K562 (cell line): ENCODE measurements around the gene ALKBH7. TPM values are rescaled to one million over a fixed set of nuclear protein-coding genes. Genes with fewer than 3 reads are reported as not detected.
A peak's percentile ranks its signal among the peaks of the same experiment; 100 is the strongest.

Source experiments
- ATAC-seq: fragments of 200-7000 bp; cut with Tn5 transposase; 3 replicates; pipeline ENCODE4 v1.9.1; 2020; ENCODE audit warnings: moderate library complexity
- BruUV-seq: library from RNA; stranded (reverse); fragments of 400-500 nt; replicated peaks from 2 replicates; lab custom pipeline; 2021; lab: Mats Ljungman, UMichigan
- CTCF ChIA-PET: fragments of 300-600 bp; formaldehyde crosslinking; extraction: SDS; loops from one replicate; lab custom pipeline; 2021; ENCODE audit warnings: low intra/inter-chr PET ratio; lab: Yijun Ruan, JAX
- POLR2A ChIA-PET: fragments of 300-600, 350-650 bp; sonication (Branson Sonifier 250); formaldehyde crosslinking; extraction: SDS; loops from one replicate; lab custom pipeline; 2021; ENCODE audit warnings: antibody characterized with exemption, inconsistent platforms; lab: Yijun Ruan, JAX
- DNase-seq, 4 experiments: peaks; one replicate each; pipeline versions ENCODE4 v3.0.0 to v3.0.0-alpha.2; 2011 to 2018; ENCODE audit warnings: low spot score in 3 of 4, mixed read lengths in 3 of 4; ENCODE audit errors: extremely low read depth in 1 of 4
- FAIRE-seq: peaks from 2 replicates; lab custom pipeline; 2011; peaks lifted over from hg19 to GRCh38; lab: Jason Lieb, UNC
- H2AFZ ChIP-seq: 2 replicates; pipeline ENCODE4 v1.6.0; 2011; ENCODE audit warnings: low read depth, low read length, control low read depth, inconsistent platforms
- H3K27ac ChIP-seq: fragments of 200-600 bp; 3 replicates; pipeline ENCODE4 v1.8.0; 2011; ENCODE audit warnings: low read depth, mild to moderate bottlenecking, control low read depth, inconsistent platforms, low read length, moderate library complexity, mixed read lengths; ENCODE audit errors: extremely low read depth
- H3K27me3 ChIP-seq, 2 experiments: fragments of 300-600 bp in 1 of 2; 2 replicates in 1 of 2; 3 replicates in 1 of 2; pipeline versions ENCODE4 v1.6.0 to v1.8.0; 2011; ENCODE audit warnings: inconsistent platforms in 2 of 2, low read length in 2 of 2, mild to moderate bottlenecking in 1 of 2, mixed read lengths in 1 of 2, moderate library complexity in 1 of 2; ENCODE audit not compliant: control insufficient read depth in 2 of 2, insufficient read depth in 2 of 2
- H3K36me3 ChIP-seq: fragments of 300-600 bp; 3 replicates; pipeline ENCODE4 v1.8.0; 2011; ENCODE audit warnings: mild to moderate bottlenecking, low read length, inconsistent platforms; ENCODE audit not compliant: control insufficient read depth, insufficient read depth
- H3K4me1 ChIP-seq, 2 experiments: fragments of 200-600 bp in 1 of 2; replicated peaks in 1 of 2; 2 replicates in 1 of 2; 3 replicates in 1 of 2; pipeline versions ENCODE4 v1.5.1 to v1.8.0; 2011; ENCODE audit warnings: inconsistent platforms in 2 of 2, low read length in 2 of 2, mild to moderate bottlenecking in 1 of 2, mixed read lengths in 1 of 2, moderate library complexity in 1 of 2; ENCODE audit not compliant: control insufficient read depth in 2 of 2, insufficient read depth in 2 of 2
- H3K4me2 ChIP-seq: 2 replicates; pipeline ENCODE4 v1.6.1; 2011; ENCODE audit warnings: low read length, control low read depth, inconsistent platforms, mixed read lengths; ENCODE audit not compliant: insufficient read depth
- H3K4me3 ChIP-seq: fragments of 200-600 bp; sonication (generic), shearing (Covaris generic); 2 replicates; pipeline ENCODE4 v1.5.1; 2016; ENCODE audit warnings: control low read depth, inconsistent platforms
- H3K79me2 ChIP-seq: fragments of 200-600 bp; 3 replicates; pipeline ENCODE4 v1.8.0; 2011; ENCODE audit warnings: low read length, inconsistent platforms; ENCODE audit not compliant: control insufficient read depth, insufficient read depth
- H3K9ac ChIP-seq, 2 experiments: 2 replicates each; pipeline versions ENCODE4 v1.6.0 to v1.6.1; 2011; ENCODE audit warnings: low read depth in 2 of 2, low read length in 2 of 2, control low read depth in 1 of 2, inconsistent platforms in 1 of 2, mild to moderate bottlenecking in 1 of 2, mixed read lengths in 1 of 2; ENCODE audit not compliant: insufficient read depth in 1 of 2
- H3K9me1 ChIP-seq: one replicate; pipeline ENCODE4 v1.6.0; 2011; ENCODE audit warnings: inconsistent platforms, mild to moderate bottlenecking, low read length, moderate library complexity; ENCODE audit not compliant: control insufficient read depth, insufficient read depth
- H3K9me3 ChIP-seq: replicated peaks from 2 replicates; pipeline ENCODE4 v1.5.1; 2011; ENCODE audit warnings: low read depth, low read length, inconsistent platforms; ENCODE audit not compliant: control insufficient read depth, insufficient read depth
- H4K20me1 ChIP-seq: replicated peaks from 2 replicates; pipeline ENCODE4 v1.6.1; 2011; ENCODE audit warnings: low read length, inconsistent platforms, mixed read lengths; ENCODE audit not compliant: control insufficient read depth, insufficient read depth
- CCNT2 ChIP-seq: IDR thresholded peaks from 2 replicates; pipeline ENCODE4 v1.6.1; 2011; ENCODE audit warnings: borderline replicate concordance, low read depth, mild to moderate bottlenecking, moderate library complexity, mixed read lengths, low read length; ENCODE audit not compliant: insufficient read length; ENCODE audit errors: extremely low read depth
- CHD4 ChIP-seq: fragments of 200-600 bp; sonication (generic); IDR thresholded peaks from 3 replicates; pipeline ENCODE4 v1.6.1; 2012; ENCODE audit warnings: low read depth, mild to moderate bottlenecking, mixed read lengths, low read length, inconsistent platforms; ENCODE audit not compliant: insufficient read depth, insufficient replicate concordance, poor library complexity, severe bottlenecking
- MAZ ChIP-seq, 2 experiments: fragments of 450-650 bp in 1 of 2; sonication (generic) in 1 of 2; formaldehyde crosslinking; IDR thresholded peaks in 1 of 2; conservative IDR thresholded peaks in 1 of 2; 2 replicates each; pipeline versions ENCODE4 v1.4.0 to v1.5.0; 2020; ENCODE audit warnings: mild to moderate bottlenecking in 1 of 2, missing genetic modification reagents in 1 of 2
- POLR2AphosphoS2 ChIP-seq: IDR thresholded peaks from 2 replicates; pipeline ENCODE4 v1.6.1; 2012; ENCODE audit warnings: low read length, improper control_type of control experiment
- POLR2G ChIP-seq: fragments of 200-400 bp; formaldehyde crosslinking; IDR thresholded peaks from 2 replicates; pipeline ENCODE4 v1.6.1; 2017; ENCODE audit warnings: low read depth, mild to moderate bottlenecking, antibody characterized with exemption, low read length, moderate library complexity
- TRIM28 ChIP-seq: fragments of 450-650 bp; IDR thresholded peaks from 2 replicates; pipeline ENCODE4 v1.6.1; 2017
- ZNF316 ChIP-seq: fragments of 450-650 bp; IDR thresholded peaks from 2 replicates; pipeline ENCODE4 v1.6.1; 2016
- ZNF668 ChIP-seq: fragments of 250-450 bp; sonication (Bioruptor Pico); IDR thresholded peaks from 2 replicates; pipeline ENCODE4 v1.8.0; 2022; ENCODE audit warnings: mild to moderate bottlenecking, inconsistent platforms
- whole genome bisulfite sequencing: fragments of 100-300 bp; shearing (Covaris generic); methylation state at CpG from one replicate; pipeline ENCODE4 v1.1.6; 2016; ENCODE audit warnings: low coverage, mixed read lengths; ENCODE audit not compliant: insufficient coverage; ENCODE audit errors: missing lambda C conversion rate; 5-methylcytosine and 5-hydroxymethylcytosine counted together
- in situ Hi-C: fragments of 300-500 bp; cut with MboI; formaldehyde crosslinking; loops from 4 replicates; pipeline ENCODE4 v1.15.0; 2018; ENCODE audit warnings: inconsistent platforms, mixed read lengths
- intact Hi-C: fragments of 100-400 bp; cut with micrococcal nuclease; formaldehyde crosslinking; loops from 2 replicates; pipeline ENCODE4 v1.14.2; 2022
- polyA plus RNA-seq, 8 experiments: library from polyadenylated mRNA; depleted of rRNA in 4 of 8; stranded (reverse) in 5 of 8; unstranded in 3 of 8; fragments of >200 nt; fragmentation: Nextera tagmentation in 2 of 8; fragmentation: Illumina TruSeq in 1 of 8; extraction: Ambion mirVana in 2 of 8; extraction: Trizol in 1 of 8; gene quantifications; 2 replicates each; pipeline versions ENCODE4 v1.2.1 to v1.2.3, GENCODE V29; 2011 to 2014; ENCODE audit warnings: inconsistent platforms in 1 of 8, missing spikeins in 1 of 8
- total RNA-seq, 7 experiments: library from RNA; depleted of rRNA in 6 of 7; stranded (reverse); fragments of >200 nt in 6 of 7; fragmentation: Illumina TruSeq in 2 of 7; extraction: Trizol in 2 of 7; gene quantifications; 2 replicates each; pipeline versions ENCODE4 v1.2.1 to v1.2.3, GENCODE V29; 2011 to 2021; ENCODE audit warnings: low replicate concordance in 1 of 7

The ALKBH7 gene
- total and polyA plus RNA-seq, 9 of the 15 experiments (the other 6 are each of a cell fraction or from before 2014, with no cell fraction given), result 0.69 to 94.8 (median 17.6) TPM

- CTCF ChIA-PET, result no interaction called here
- TF ChIP-seq ZNF668 (CRISPR knock-in tag) (no peak), TRIM28 (no peak), POLR2AphosphoS2 (peak; percentile 24; the same call in 1 of the 2 replicates)
- no peak overlapping the region for H3K4me3 ChIP-seq
- no peaks in the 10 kb centered on the region for H3K9me1 ChIP-seq
- no peaks in the 10 kb centered on the region for H3K9me3 ChIP-seq
- H3K79me2 ChIP-seq, result peaks cover 7% of the 10 kb centered on the region; the same call in 2 of the 3 replicates
- no TSS peak for BruUV-seq
- no peak overlapping the region for H2AFZ ChIP-seq
- H3K4me1 ChIP-seq, result peaks cover 8 to 54% of the 10 kb centered on the region in 2 experiments
- intact Hi-C loops, result no loop called here
- no peak overlapping the region for H3K27ac ChIP-seq
- POLR2A ChIA-PET, result interaction anchor here (0.6 to 2.5 kb wide), 6 partner anchors 10 to 361 kb away, joined by 3 to 8 read pairs (median 4); partner anchors contain the start of gene GPR108
- H3K4me2 ChIP-seq, result no peak overlapping the region
- H3K36me3 ChIP-seq, result peaks cover 52% of the 10 kb centered on the region; the same call in 2 of the 3 replicates
- H3K9ac ChIP-seq, result peak overlapping the region in 1 of 2 experiments; percentile 14; a peak in 2 of 4 replicates
- H3K27me3 ChIP-seq, result no peaks in the 10 kb centered on the region
- ATAC-seq (no peak), DNase-seq (peak in 1 of 4 experiments; percentile 8), FAIRE-seq (no peak)
- WGBS, result 55% methylated on average over 19 of the region's 19 CpGs
- no peaks in the 10 kb centered on the region for H4K20me1 ChIP-seq
- in situ Hi-C loops, result no loop called here
Observed at GRCh38 chr19:6376512-6377190, 4.1 kb downstream of the ALKBH7 start.

GRCh38 chr19:6378041-6378440 is 5.4 kb downstream of the ALKBH7 start:
- no peak overlapping the region for H3K9ac ChIP-seq
- TF ChIP-seq ZNF316 (peak; percentile 14; the same call in 1 of the 2 replicates), CCNT2 (no peak), MAZ (CRISPR knock-in tag; conservative IDR thresholded peaks at IDR 0.05 in 1 of 2, IDR thresholded peaks at IDR 0.05 in 1 of 2) (no peak), POLR2G (peak; percentile 62), CHD4 (no peak)
- POLR2A ChIA-PET, result interaction anchor here (0.6 to 0.9 kb wide), 2 partner anchors 11 to 40 kb away, joined by 4 read pairs; no protein-coding TSS in a partner anchor
- FAIRE-seq, result no peak
- H3K9me3 ChIP-seq, result no peaks in the 10 kb centered on the region
- no peak overlapping the region for H3K27ac ChIP-seq
- intact Hi-C loops, result no loop called here
- DNase-seq, result no peak
- no TSS peak for BruUV-seq
- H2AFZ ChIP-seq, result no peak overlapping the region
- 86% methylated on average over 6 of the region's 6 CpGs for WGBS
- CTCF ChIA-PET, result no interaction called here
- peaks cover 7% of the 10 kb centered on the region; the same call in 2 of the 3 replicates for H3K79me2 ChIP-seq
- no peak overlapping the region for H3K4me3 ChIP-seq
- no peak for ATAC-seq
- H3K4me1 ChIP-seq, result peaks cover 8 to 45% of the 10 kb centered on the region in 2 experiments
- H3K36me3 ChIP-seq, result peaks cover 62% of the 10 kb centered on the region; the same call in 2 of the 3 replicates
- H3K4me2 ChIP-seq, result no peak overlapping the region
- H3K9me1 ChIP-seq, result no peaks in the 10 kb centered on the region
- no peaks in the 10 kb centered on the region for H3K27me3 ChIP-seq
- H4K20me1 ChIP-seq, result no peaks in the 10 kb centered on the region
- in situ Hi-C loops, result no loop called here
